HG03196 (cell line): Measurements from ENCODE around the gene MKRN3.

Source experiments
- ATAC-seq: cut with Tn5 transposase; IDR thresholded peaks from one replicate; pipeline ENCODE4 v1.9.1; 2021; ENCODE audit not compliant: unreplicated experiment

The MKRN3 gene

DNA sequence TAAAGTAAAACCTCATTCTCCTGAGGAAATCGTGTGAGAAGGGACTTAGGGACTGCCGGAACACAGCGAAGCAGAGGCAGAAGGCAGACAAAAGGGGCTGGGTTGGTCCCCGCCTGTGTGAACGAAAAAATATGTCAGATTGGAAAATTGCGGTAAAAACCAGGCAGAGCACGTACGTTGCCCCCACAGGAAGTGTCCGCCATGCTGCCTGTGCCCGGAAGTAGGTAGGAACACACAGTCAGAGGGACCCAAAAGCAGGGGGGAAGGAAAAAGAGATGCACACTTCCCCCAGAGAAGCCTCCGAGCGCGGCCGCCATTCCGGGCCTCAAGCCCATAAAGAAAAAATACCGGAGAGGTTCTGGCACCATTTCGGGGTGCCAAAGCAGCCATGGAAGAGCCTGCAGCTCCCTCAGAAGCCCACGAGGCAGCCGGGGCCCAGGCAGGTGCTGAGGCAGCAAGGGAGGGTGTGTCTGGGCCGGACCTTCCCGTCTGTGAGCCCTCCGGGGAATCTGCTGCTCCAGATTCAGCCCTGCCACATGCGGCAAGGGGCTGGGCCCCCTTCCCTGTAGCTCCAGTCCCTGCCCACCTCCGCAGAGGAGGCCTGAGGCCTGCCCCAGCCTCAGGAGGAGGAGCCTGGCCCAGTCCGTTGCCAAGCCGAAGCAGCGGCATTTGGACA, at the start of gene MKRN3:
TSS of gene MKRN3 (plus strand) at position 280 of the 676 bp plus-strand sequence. CDS start at position 389, 109 bp downstream.
- no peak for ATAC-seq

DNA sequence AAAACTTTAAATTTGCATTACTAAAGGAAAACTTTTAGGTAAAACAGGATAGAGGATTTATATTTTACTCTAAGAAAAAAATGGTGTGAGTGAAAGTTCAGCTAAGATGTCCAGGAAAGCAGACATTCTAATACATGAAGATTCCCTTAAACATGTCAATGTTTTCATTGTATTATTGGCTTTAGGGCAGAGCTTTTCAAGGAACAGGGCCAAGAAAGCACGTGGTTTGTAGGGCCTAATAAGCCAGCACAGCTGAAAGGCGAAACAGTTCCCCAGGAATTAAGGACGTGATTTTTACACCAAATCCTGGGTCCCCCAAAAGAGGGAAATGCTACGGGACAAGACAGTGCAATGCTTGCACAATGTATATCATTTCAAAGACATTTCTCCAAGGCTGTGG, 48.6 kb upstream of the MKRN3 start:
- ATAC-seq, result no peak

DNA sequence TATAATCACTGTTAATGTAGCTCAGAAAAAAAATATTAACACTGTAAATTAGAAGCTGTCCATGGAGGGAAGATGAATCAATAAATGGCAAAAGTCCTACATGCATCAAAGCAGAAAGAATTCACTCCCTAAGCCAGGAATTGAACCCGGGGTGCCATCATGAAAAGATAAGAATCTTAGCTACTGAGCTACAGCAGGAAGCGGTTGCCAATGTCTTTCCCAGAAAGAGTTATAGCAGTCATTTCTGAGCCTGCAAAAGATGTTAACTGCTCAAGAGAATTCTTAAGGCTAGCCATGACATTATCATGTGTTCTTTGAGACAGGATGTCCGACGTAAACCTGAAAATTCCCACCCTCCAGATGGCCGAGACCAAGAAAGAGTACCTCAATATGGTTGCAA, 47.4 kb upstream of the MKRN3 start:
- ATAC-seq, result no peak

- no peak for ATAC-seq
Observed at GRCh38 chr15:23524816-23525215, 40.7 kb upstream of the MKRN3 start.

- no peak for ATAC-seq
Observed at GRCh38 chr15:23529891-23530290, 35.6 kb upstream of the MKRN3 start.

- no peak for ATAC-seq
Observed at GRCh38 chr15:23532024-23532423, 33.5 kb upstream of the MKRN3 start.

DNA sequence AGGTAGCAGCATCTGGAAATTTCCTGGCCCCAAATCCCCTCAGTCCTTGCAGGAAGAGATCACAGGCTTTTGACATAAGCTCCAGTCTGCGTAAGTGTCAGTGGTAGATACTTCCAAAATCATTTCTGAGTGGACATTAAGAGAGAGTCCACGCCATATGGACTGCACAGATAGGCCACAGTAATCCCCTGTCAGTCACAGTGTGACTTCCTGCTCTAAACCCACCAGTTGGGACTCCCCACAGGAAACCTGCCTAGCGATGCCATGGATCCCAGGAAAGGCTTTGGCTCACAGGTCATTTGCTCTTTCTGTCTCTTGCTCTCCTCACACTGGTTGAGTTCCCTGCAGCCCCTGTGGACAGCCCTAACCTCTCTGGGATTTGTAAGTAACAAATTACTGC, 28.8 kb upstream of the MKRN3 start:
- ATAC-seq, result no peak

DNA sequence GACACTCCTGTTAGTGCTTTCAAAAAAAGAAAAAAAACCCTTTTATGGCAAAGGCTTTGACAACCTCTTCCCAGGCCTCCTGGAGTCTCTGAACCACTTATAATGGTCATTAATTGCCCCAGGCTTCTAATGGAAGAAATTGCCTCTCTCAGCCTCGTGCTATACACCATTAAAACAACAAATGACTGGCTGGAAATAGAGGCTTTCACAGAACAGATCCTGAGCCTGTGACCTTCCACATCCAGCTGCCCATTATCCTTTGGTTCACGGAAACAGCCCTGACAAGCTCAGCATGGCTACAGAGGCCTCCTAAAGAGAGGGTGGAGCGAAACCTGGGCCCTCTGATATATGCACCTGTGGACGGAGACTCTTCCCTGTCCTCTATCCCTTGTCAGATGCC, 26.8 kb upstream of the MKRN3 start:
- no peak for ATAC-seq

GRCh38 chr15:23539892-23540291, 25.6 kb upstream of the MKRN3 start:
- ATAC-seq, result no peak

DNA sequence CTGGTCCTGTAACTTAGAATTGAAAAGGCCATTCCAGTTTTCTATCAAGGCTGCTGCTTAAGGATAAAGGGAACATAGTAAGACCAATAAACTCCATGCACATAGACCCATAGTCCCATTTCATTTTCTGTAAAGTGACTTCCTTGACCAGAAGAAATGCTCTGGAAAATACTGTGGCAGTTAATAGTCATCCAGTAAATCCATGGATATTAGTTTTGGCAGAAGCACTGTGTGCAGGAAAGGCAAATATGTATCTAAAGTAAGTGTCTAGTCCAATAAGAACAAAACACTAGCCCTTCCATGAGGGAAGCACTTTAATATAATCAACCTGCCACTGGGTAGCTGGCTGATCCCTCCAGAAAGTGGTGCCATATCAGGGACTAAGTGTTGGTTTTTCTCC, 19.3 kb upstream of the MKRN3 start:
- ATAC-seq, result no peak

DNA sequence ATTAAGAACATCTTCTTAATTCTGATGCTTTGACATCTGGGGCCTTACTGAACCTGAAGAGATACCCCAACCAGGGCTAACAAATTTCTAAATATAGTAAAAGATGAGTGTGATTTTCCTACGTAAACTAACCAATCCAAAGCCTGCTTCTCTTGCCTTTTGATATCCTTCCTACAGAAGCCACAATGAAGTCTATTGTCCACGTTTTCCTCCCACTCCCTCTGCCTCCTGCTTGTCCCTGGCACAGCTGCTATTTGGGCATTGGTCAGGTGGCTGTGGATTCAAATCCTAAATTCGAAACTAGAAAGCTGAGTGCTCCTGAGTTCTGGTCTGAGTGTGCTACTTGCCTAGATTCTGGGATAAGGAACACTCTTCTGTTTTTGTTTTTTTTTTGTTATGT, 17.4 kb upstream of the MKRN3 start:
- no peak for ATAC-seq

GRCh38 chr15:23561914-23562313, 3.6 kb upstream of the MKRN3 start:
- ATAC-seq, result no peak

- ATAC-seq, result no peak
Observed at GRCh38 chr15:23564821-23565394, 566 bp upstream of the MKRN3 start.

GRCh38 chr15:23566071-23566554, 639 bp downstream of the MKRN3 start:
- ATAC-seq, result no peak

- no peak for ATAC-seq
Observed at GRCh38 chr15:23566651-23567050, 1.2 kb downstream of the MKRN3 start.

DNA sequence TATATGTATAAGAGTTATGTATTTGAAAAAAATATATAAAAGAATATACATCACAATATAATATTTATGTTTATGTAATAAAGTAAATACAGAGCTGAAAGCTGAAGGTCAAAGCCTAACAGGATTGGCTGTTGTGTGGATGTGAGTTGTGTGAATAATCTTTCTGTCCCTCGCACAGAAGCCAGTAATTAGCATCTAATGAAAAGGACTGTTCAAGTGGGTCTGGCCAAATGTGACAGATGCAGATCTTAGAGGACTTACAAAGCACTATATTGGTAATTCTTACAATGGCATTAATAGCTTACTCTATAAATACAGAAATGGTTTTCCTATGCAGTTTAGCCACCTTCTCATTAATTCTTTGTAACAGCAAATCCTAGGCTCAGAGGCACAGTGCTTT, 2.4 kb downstream of the MKRN3 start:
- no peak for ATAC-seq

DNA sequence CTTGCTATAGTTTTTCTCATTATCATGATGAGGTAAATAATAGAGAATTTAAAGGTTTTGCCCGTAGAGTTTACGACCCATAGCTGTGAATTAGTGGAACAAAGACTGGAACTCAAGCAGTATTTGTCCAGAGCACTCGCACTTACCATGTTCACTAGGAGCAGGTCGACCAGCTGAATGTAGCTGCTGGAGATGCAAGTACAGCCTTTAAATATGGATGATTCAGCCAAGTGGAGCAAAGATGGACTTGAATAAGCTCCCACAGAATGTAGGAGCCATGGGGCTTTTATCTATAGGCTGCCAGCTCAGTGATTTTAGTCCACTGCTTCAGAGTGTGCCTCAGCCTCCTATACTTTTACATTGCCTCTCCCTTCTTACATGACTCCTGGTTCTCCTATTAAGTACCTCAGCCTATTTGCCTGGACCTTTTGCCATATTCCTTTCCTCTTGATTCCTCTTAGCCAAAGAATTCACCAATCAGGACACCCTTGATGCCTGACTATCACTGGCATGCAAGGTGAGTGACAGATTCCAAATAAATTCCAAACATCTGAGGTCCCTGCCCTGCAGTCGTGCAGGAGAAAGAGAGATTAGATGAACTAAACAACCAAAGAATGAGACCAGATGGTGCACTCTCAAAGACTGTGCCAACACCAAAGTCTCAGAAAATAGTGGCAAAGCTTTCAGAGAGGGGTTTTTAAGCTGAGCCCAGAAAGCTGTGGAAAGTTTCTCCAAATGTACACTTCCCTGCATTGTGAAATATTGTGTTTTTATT, 3.9 kb downstream of the MKRN3 start:
- ATAC-seq, result no peak

DNA sequence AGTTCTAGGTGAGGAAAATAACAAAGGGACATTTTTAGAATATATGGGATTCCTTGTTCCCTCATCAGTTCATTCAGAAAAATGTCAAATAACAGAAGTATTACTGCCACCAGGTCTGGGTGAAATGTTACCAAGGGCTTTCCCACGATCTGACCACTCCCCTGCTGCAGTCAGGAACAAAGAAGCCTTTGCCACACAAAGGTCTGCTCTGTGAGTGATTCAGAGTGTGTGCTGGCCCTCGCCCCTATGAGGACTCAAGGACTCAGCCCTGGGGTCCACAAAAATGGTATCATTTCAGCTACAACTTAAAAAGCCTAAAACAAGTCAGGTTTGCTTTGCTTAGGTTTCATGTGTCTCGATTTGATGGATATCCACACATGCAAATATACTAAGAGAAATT, 5.0 kb downstream of the MKRN3 start:
- ATAC-seq, result no peak

GRCh38 chr15:23572844-23573243, 7.4 kb downstream of the MKRN3 start:
- ATAC-seq, result no peak

DNA sequence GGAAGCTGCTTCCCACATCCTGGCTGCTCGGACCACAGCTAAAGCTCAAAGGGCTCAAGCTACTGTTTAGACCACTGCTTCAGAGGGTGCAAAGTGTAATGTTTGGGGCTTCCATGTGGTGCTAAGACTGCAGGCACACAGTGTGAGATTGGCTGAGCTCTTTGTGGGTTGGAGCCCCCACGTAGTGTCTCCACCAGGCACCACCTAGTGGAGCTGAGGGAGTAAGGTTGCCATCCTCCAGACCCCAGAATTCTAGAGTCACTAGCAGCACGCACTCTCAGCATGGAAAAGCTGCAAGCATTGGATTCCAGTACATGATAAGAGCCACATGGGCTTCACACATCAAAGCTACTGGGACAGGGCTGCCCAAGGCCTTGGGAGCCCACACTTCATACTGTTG, 9.3 kb downstream of the MKRN3 start:
- no peak for ATAC-seq

GRCh38 chr15:23576061-23576460, 10.6 kb downstream of the MKRN3 start:
- no peak for ATAC-seq

DNA sequence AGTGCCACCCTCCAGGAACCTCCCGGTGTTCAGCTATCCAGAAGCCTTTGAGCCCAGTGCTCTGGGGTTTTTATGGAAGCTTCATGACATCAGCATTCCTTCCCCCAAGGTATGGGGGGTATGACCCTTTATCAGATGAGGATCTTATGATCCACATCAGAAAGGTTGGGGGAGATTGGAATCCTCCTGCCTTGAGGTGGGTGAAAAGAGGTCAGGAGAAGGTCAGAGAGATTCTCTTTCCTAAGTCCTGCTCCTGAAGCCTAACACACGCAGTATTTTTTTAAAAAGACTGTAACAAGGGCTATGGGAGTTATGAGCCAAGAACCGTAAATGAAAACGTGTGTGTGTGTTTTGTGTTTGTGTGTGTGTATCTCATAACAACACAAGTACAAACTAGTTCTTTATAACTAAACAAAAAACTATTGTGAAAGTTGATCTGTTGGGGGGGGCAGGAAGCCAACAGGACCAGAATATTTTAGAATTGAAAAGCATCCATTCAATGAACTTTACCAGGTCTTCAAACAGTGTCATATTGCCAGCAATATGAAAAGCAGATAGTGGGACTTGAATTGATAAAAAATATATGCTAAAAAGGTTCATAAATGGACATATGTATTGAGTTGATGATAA, 13.2 kb downstream of the MKRN3 start:
- ATAC-seq, result no peak
